ENCODE data around the gene ATP11A. TPM values are rescaled to one million over a fixed set of nuclear protein-coding genes. Genes with fewer than 3 reads are reported as not detected.
"Not testable (repeated sequence)": the region's sequence is repeated elsewhere in the genome, so short reads cannot be mapped to it uniquely, and the experiment has no call there.

Gene ATP11A
- total RNA-seq, 1 experiment from 2014 or later: 8.8 TPM

- DNase-seq (ENCODE audit: low spot score): no peak
These were observed 188.4 kb downstream of the ATP11A start for GRCh38 chr13:112877976-112878955.

- no peak for DNase-seq (ENCODE audit: low spot score)
These were observed 189.5 kb downstream of the ATP11A start for GRCh38 chr13:112879283-112879833.

GRCh38 chr13:112880221-112880641 is 190.4 kb downstream of the ATP11A start:
- DNase-seq (ENCODE audit: low spot score): no peak

GRCh38 chr13:112880976-112881540 is 191.2 kb downstream of the ATP11A start:
- no peak for DNase-seq (ENCODE audit: low spot score)

- no peak for DNase-seq (ENCODE audit: low spot score)
These were observed 192.1 kb downstream of the ATP11A start for GRCh38 chr13:112881656-112882554.

- no peak for DNase-seq (ENCODE audit: low spot score)
These were observed 192.8 kb downstream of the ATP11A start for GRCh38 chr13:112882555-112883024.

GRCh38 chr13:112883241-112883945 is 193.6 kb downstream of the ATP11A start:
- no peak for DNase-seq (ENCODE audit: low spot score)

GRCh38 chr13:112884700-112885099 is 194.9 kb downstream of the ATP11A start:
- not testable (repeated sequence) for DNase-seq (ENCODE audit: low spot score)

GRCh38 chr13:112885242-112885781 is 195.5 kb downstream of the ATP11A start:
- DNase-seq (ENCODE audit: low spot score): no peak

- DNase-seq (ENCODE audit: low spot score): peak; percentile 87
These were observed 196.0 kb downstream of the ATP11A start for GRCh38 chr13:112885782-112886268.

GRCh38 chr13:112887151-112887550 is 197.3 kb downstream of the ATP11A start:
- no peak for DNase-seq (ENCODE audit: low spot score)

- no peak for DNase-seq (ENCODE audit: low spot score)
These were observed 197.7 kb downstream of the ATP11A start for GRCh38 chr13:112887557-112887991.

- no peak for DNase-seq (ENCODE audit: low spot score)
These were observed 198.6 kb downstream of the ATP11A start for GRCh38 chr13:112888238-112889111.

GRCh38 chr13:112889351-112890290 is 199.8 kb downstream of the ATP11A start:
- no peak for DNase-seq (ENCODE audit: low spot score)

- DNase-seq (ENCODE audit: low spot score): no peak
These were observed 200.7 kb downstream of the ATP11A start for GRCh38 chr13:112890316-112891145.

- no peak for DNase-seq (ENCODE audit: low spot score)
These were observed 201.9 kb downstream of the ATP11A start for GRCh38 chr13:112891477-112892401.

All from A172 (cell line).